Choroid plexus epithelial cell (primary cell): ENCODE results near the gene RABGGTA.

Experiments
- DNase-seq: peaks from one replicate; pipeline ENCODE4 v3.0.0-alpha.2; 2010; ENCODE audit warnings: low read depth
- H3K4me3 ChIP-seq: 2 replicates; pipeline ENCODE4 v1.5.1; 2011; ENCODE audit warnings: low read depth, mild to moderate bottlenecking, control low read depth, low read length, moderate library complexity
- CTCF ChIP-seq: conservative IDR thresholded peaks from 2 replicates; pipeline ENCODE4 v1.5.1; 2011; ENCODE audit warnings: low read depth, mild to moderate bottlenecking, control low read depth, inconsistent platforms, low read length, moderate library complexity

RABGGTA gene

GRCh38 chr14:24258548-24259265 is 12.7 kb downstream of the RABGGTA start:
- DNase-seq: no peak
- TF ChIP-seq CTCF: no peak
- no peak overlapping the region for H3K4me3 ChIP-seq

- DNase-seq: no peak
- no peak for TF ChIP-seq CTCF
- no peak overlapping the region for H3K4me3 ChIP-seq
Measured at GRCh38 chr14:24258119-24258518, 13.3 kb downstream of the RABGGTA start.

- H3K4me3 ChIP-seq: no peak overlapping the region
- DNase-seq: no peak
- no peak for TF ChIP-seq CTCF
Measured at GRCh38 chr14:24256960-24257359, 14.4 kb downstream of the RABGGTA start.

- DNase-seq: no peak
- no peak for TF ChIP-seq CTCF
- H3K4me3 ChIP-seq: no peak overlapping the region
Measured at GRCh38 chr14:24255931-24256711, 15.3 kb downstream of the RABGGTA start.

GRCh38 chr14:24255438-24255837 is 16.0 kb downstream of the RABGGTA start:
- no peak for DNase-seq
- TF ChIP-seq CTCF: no peak
- H3K4me3 ChIP-seq: no peak overlapping the region

- no peak for TF ChIP-seq CTCF
- no peak overlapping the region for H3K4me3 ChIP-seq
- DNase-seq: no peak
Measured at GRCh38 chr14:24254630-24255392, 16.6 kb downstream of the RABGGTA start.
